Motor neuron (in vitro differentiated cells): ENCODE measurements around the gene POU2AF3. TPM values are rescaled to one million over a fixed set of nuclear protein-coding genes. Genes with fewer than 3 reads are reported as not detected.

Experiments
- ATAC-seq, 8 experiments: fragments of 200-7000 bp; cut with Tn5 transposase; replicated peaks in 6 of 8; 2 replicates each; pipeline ENCODE4 v1.8.0; 2021; ENCODE audit warnings: mild to moderate bottlenecking in 8 of 8, moderate library complexity in 8 of 8
- H3K27ac ChIP-seq, 2 donors: fragments of 250-450 bp; sonication (Bioruptor Pico); 2 replicates each; pipeline ENCODE4 v1.9.0; 2021; ENCODE audit warnings: antibody characterized with exemption in 2 of 2, mild to moderate bottlenecking in 2 of 2, moderate library complexity in 1 of 2
- H3K4me1 ChIP-seq, 2 donors: fragments of 250-450 bp; sonication (Bioruptor Pico); replicated peaks in 1 of 2; 2 replicates each; pipeline ENCODE4 v1.6.1; 2021; ENCODE audit warnings: antibody characterized with exemption in 2 of 2, mild to moderate bottlenecking in 2 of 2, moderate library complexity in 1 of 2
- H3K4me3 ChIP-seq, 5 donors: fragments of 250-450 bp; sonication (Bioruptor Pico); 2 replicates each; pipeline ENCODE4 v1.9.0; 2021; ENCODE audit warnings: antibody characterized with exemption in 5 of 5, mild to moderate bottlenecking in 5 of 5, moderate library complexity in 4 of 5
- WGBS, 10 experiments: fragments of 450-650 bp; shearing (Covaris generic); methylation state at CpG; one replicate each; pipeline ENCODE4 v1.0.0; 2022; 5-methylcytosine and 5-hydroxymethylcytosine counted together
- in situ Hi-C, 9 experiments: fragments of 400-800 bp; cut with MboI; loops; one replicate each; pipeline ENCODE4 v1.15.0; 2021; ENCODE audit warnings: low sequenced_read_pairs in 9 of 9, low pct_unique_long_range_greater_than_20kb in 2 of 9; ENCODE audit not compliant: unreplicated experiment in 9 of 9
- total RNA-seq, 8 experiments: library from RNA; unstranded; fragments of 300-600 nt; gene quantifications; 2 replicates each; pipeline versions ENCODE4 v1.2.3 to v1.2.4, GENCODE V29; 2022

The POU2AF3 gene
- total RNA-seq, 8 experiments from 2014 or later: 0.33 to 5.9 (median 1.1) TPM

GRCh38 chr11:111320728-111321568, 22.6 kb downstream of the POU2AF3 start:
- H3K27ac ChIP-seq: no peak overlapping the region
- in situ Hi-C loops: no loop called here
- WGBS, 10 experiments: 75 to 100% (median 98%) methylated on average over 1 to 5 of the region's 5 CpGs; no CpG with 5 or more reads in 2 of the 10 experiments

GRCh38 chr11:111322534-111322933, 24.2 kb downstream of the POU2AF3 start:
- Histone ChIP-seq H3K27ac (no peak overlapping the region), H3K4me1 (no peaks in the 10 kb centered on the region), H3K4me3 (no peak overlapping the region)
- 90 to 100% (median 95%) methylated on average over 1 to 2 of the region's 2 CpGs for WGBS, 10 experiments
- in situ Hi-C loops: no loop called here
- ATAC-seq: no peak

More at GRCh38 chr11:111320728-111321568, 22.6 kb downstream of the POU2AF3 start:
- no peaks in the 10 kb centered on the region for H3K4me1 ChIP-seq
- no peak overlapping the region for H3K4me3 ChIP-seq
- peak in 3 of 8 experiments; percentile 20 to 56 (median 39) for ATAC-seq

- no peaks in the 10 kb centered on the region for H3K4me1 ChIP-seq
- in situ Hi-C loops: no loop called here
- no peak overlapping the region for H3K27ac ChIP-seq
- 0 to 89% (median 66%) methylated on average over 1 to 5 of the region's 5 CpGs for WGBS, 10 experiments
- peak in 4 of 8 experiments; percentile 29 to 53 (median 42) for ATAC-seq
- no peak overlapping the region for H3K4me3 ChIP-seq
Measured at GRCh38 chr11:111324277-111324720, 26.0 kb downstream of the POU2AF3 start.

GRCh38 chr11:111325259-111325658, 26.9 kb downstream of the POU2AF3 start:
- in situ Hi-C loops: no loop called here
- WGBS, 10 experiments: 20 to 100% (median 87%) methylated on average over 1 to 4 of the region's 5 CpGs; no CpG with 5 or more reads in 3 of the 10 experiments
- Histone ChIP-seq H3K4me1 (no peaks in the 10 kb centered on the region), H3K27ac (no peak overlapping the region), H3K4me3 (no peak overlapping the region)
- no peak for ATAC-seq

GRCh38 chr11:111326824-111327223, 28.5 kb downstream of the POU2AF3 start:
- no peak for ATAC-seq
- H3K27ac ChIP-seq: no peak overlapping the region
- in situ Hi-C loops: no loop called here
- no peaks in the 10 kb centered on the region for H3K4me1 ChIP-seq
- H3K4me3 ChIP-seq: no peak overlapping the region
- WGBS, 10 experiments: 80 to 85% (median 82%) methylated on average over 3 to 4 of the region's 4 CpGs; no CpG with 5 or more reads in 6 of the 10 experiments

- no peaks in the 10 kb centered on the region for H3K4me1 ChIP-seq
- no peak overlapping the region for H3K27ac ChIP-seq
- no peak overlapping the region for H3K4me3 ChIP-seq
- 20 to 100% (median 60%) methylated on average over 1 to 7 of the region's 8 CpGs; no CpG with 5 or more reads in 1 of the 10 experiments for WGBS, 10 experiments
- peak in 3 of 8 experiments; percentile 47 to 62 (median 59) for ATAC-seq
- in situ Hi-C loops: no loop called here
Measured at GRCh38 chr11:111327908-111328624, 29.7 kb downstream of the POU2AF3 start.

GRCh38 chr11:111329306-111330204, 31.2 kb downstream of the POU2AF3 start:
- no peak for ATAC-seq
- H3K27ac ChIP-seq: no peak overlapping the region
- no peaks in the 10 kb centered on the region for H3K4me1 ChIP-seq
- WGBS, 10 experiments: 74 to 93% (median 80%) methylated on average over 2 to 7 of the region's 7 CpGs
- in situ Hi-C loops: no loop called here
- H3K4me3 ChIP-seq: no peak overlapping the region

GRCh38 chr11:111330234-111330893, 32.0 kb downstream of the POU2AF3 start:
- Histone ChIP-seq H3K4me3 (no peak overlapping the region), H3K4me1 (no peaks in the 10 kb centered on the region), H3K27ac (no peak overlapping the region)
- in situ Hi-C loops: no loop called here
- no peak for ATAC-seq
- WGBS, 10 experiments: 70 to 100% (median 83%) methylated on average over 1 of the region's 2 CpGs; no CpG with 5 or more reads in 6 of the 10 experiments

- ATAC-seq: no peak
- Histone ChIP-seq H3K4me3 (no peak overlapping the region), H3K4me1 (no peaks in the 10 kb centered on the region), H3K27ac (no peak overlapping the region)
- 0 to 100% (median 66%) methylated on average over 1 to 3 of the region's 4 CpGs for WGBS, 10 experiments
- in situ Hi-C loops: no loop called here
Measured at GRCh38 chr11:111331711-111332479, 33.5 kb downstream of the POU2AF3 start.

- H3K27ac ChIP-seq: no peak overlapping the region
- WGBS, 10 experiments: 22 to 83% (median 70%) methylated on average over 1 to 5 of the region's 9 CpGs; no CpG with 5 or more reads in 2 of the 10 experiments
- H3K4me1 ChIP-seq: no peaks in the 10 kb centered on the region
- no peak overlapping the region for H3K4me3 ChIP-seq
- in situ Hi-C loops: no loop called here
- peak in 2 of 8 experiments; percentile 23 to 81 for ATAC-seq
Measured at GRCh38 chr11:111334532-111335502, 36.5 kb downstream of the POU2AF3 start.

GRCh38 chr11:111335549-111335948, 37.2 kb downstream of the POU2AF3 start:
- ATAC-seq: peak in 1 of 8 experiments; percentile 4
- in situ Hi-C loops: no loop called here
- H3K4me1 ChIP-seq: no peaks in the 10 kb centered on the region
- H3K4me3 ChIP-seq: no peak overlapping the region
- no peak overlapping the region for H3K27ac ChIP-seq
- WGBS, 10 experiments: 17 to 100% (median 90%) methylated on average over 1 to 3 of the region's 6 CpGs; no CpG with 5 or more reads in 3 of the 10 experiments
